Keratinocyte (primary cell): ENCODE results near the gene LRFN4.

Experiments used
- CTCF ChIP-seq, 3 experiments: IDR thresholded peaks in 1 of 3; conservative IDR thresholded peaks in 1 of 3; optimal IDR thresholded peaks in 1 of 3; 2 replicates in 2 of 3; 3 replicates in 1 of 3; pipeline versions ENCODE3 to v1.5.1; 2011; ENCODE audit warnings: low read length in 3 of 3, mild to moderate bottlenecking in 3 of 3, moderate library complexity in 2 of 3, control low read depth in 1 of 3, inconsistent platforms in 1 of 3; ENCODE audit not compliant: insufficient read depth in 2 of 3; ENCODE audit errors: extremely low read depth in 1 of 3
- EZH2 ChIP-seq: IDR thresholded peaks from one replicate; pipeline ENCODE4 v1.6.1; 2012; ENCODE audit warnings: inconsistent platforms, mild to moderate bottlenecking, low read length, moderate library complexity

- TF ChIP-seq EZH2 (no peak), CTCF (optimal IDR thresholded peaks at IDR 0.05 in 1 of 3, IDR thresholded peaks at IDR 0.05 in 1 of 3, conservative IDR thresholded peaks at IDR 0.05 in 1 of 3; ENCODE audit: extremely low read depth in 1 of 3, insufficient read depth in 2 of 3, low read length in 3 of 3) (no peak)
These were observed 25.7 kb downstream of the LRFN4 start for GRCh38 chr11:66882561-66883015.
